B cell (primary cell): ENCODE data around the gene EHD4. TPM values are rescaled to one million over a fixed set of nuclear protein-coding genes. Genes with fewer than 3 reads are reported as not detected.
A peak's percentile ranks its signal among the peaks of the same experiment; 100 is the strongest.

Source experiments
- ATAC-seq: fragments of 200-7000 bp; cut with Tn5 transposase; one replicate; pipeline ENCODE4 v1.10.0; 2021; ENCODE audit warnings: low read depth, mild to moderate bottlenecking, moderate number of reproducible peaks, moderate library complexity
- CTCF ChIA-PET: fragments of 350-600 bp; sonication (Branson Sonifier 250); formaldehyde crosslinking; loops from one replicate; lab custom pipeline; 2021; ENCODE audit warnings: antibody characterized with exemption, inconsistent platforms; lab: Charles Lee
- POLR2A ChIA-PET: fragments of 350-600 bp; sonication (Branson Sonifier 250); formaldehyde crosslinking; loops from one replicate; lab custom pipeline; 2021; ENCODE audit warnings: antibody characterized with exemption; lab: Charles Lee
- DNase-seq: peaks from one replicate; pipeline ENCODE4 v3.0.0; 2013
- H2AFZ ChIP-seq: 2 replicates; pipeline ENCODE4 v1.6.1; 2012; ENCODE audit warnings: mild to moderate bottlenecking, low read depth, low read length; ENCODE audit not compliant: insufficient read depth, poor library complexity, severe bottlenecking
- H3K27ac ChIP-seq, 2 donors: 1 replicate in 1 of 2; 2 replicates in 1 of 2; pipeline ENCODE4 v1.5.1; 2012 to 2013; ENCODE audit warnings: low read length in 2 of 2, mild to moderate bottlenecking in 2 of 2, moderate library complexity in 1 of 2
- H3K27me3 ChIP-seq, 4 experiments: fragments of 200-600 bp in 1 of 4; sonication (generic) in 1 of 4; replicated peaks in 1 of 4; 1 replicate in 2 of 4; 2 replicates in 2 of 4; pipeline versions ENCODE4 v1.6.1 to v1.7.0; 2013 to 2016; ENCODE audit warnings: low read length in 3 of 4, mild to moderate bottlenecking in 2 of 4, mixed read lengths in 1 of 4, moderate library complexity in 1 of 4; ENCODE audit not compliant: insufficient read depth in 4 of 4, control insufficient read depth in 3 of 4; ENCODE audit errors: control extremely low read depth in 1 of 4
- H3K36me3 ChIP-seq, 2 experiments: replicated peaks in 1 of 2; 1 replicate in 1 of 2; 2 replicates in 1 of 2; pipeline versions ENCODE4 v1.6.1 to v1.7.1; 2013; ENCODE audit warnings: low read length in 1 of 2; ENCODE audit not compliant: insufficient read depth in 2 of 2, control insufficient read depth in 1 of 2; ENCODE audit errors: control extremely low read depth in 1 of 2, extremely low read depth in 1 of 2
- H3K4me1 ChIP-seq, 2 donors: fragments of 200-600 bp in 1 of 2; sonication (generic) in 1 of 2; 1 replicate in 1 of 2; 2 replicates in 1 of 2; pipeline versions ENCODE4 v1.5.1 to v1.6.1; 2013 to 2017; ENCODE audit warnings: low read length in 2 of 2; ENCODE audit not compliant: control insufficient read depth in 2 of 2, insufficient read depth in 2 of 2
- H3K4me2 ChIP-seq: replicated peaks from 2 replicates; pipeline ENCODE3; 2012; ENCODE audit warnings: mild to moderate bottlenecking, low read depth, low read length; ENCODE audit not compliant: poor library complexity, severe bottlenecking
- H3K4me3 ChIP-seq, 5 experiments: fragments of 200-600 bp in 1 of 5; sonication (generic) in 1 of 5; 1 replicate in 3 of 5; 2 replicates in 2 of 5; pipeline versions ENCODE4 v1.5.1 to v1.7.0; 2011 to 2016; ENCODE audit warnings: low read length in 4 of 5, mild to moderate bottlenecking in 4 of 5, low read depth in 2 of 5, control low read depth in 1 of 5, moderate library complexity in 1 of 5; ENCODE audit not compliant: insufficient read depth in 1 of 5; ENCODE audit errors: control extremely low read depth in 1 of 5, extremely low read depth in 1 of 5
- H3K79me2 ChIP-seq: fragments of 200-600 bp; sonication (generic); one replicate; pipeline ENCODE4 v1.6.0; 2016; ENCODE audit warnings: low read length; ENCODE audit not compliant: control insufficient read depth, insufficient read depth
- H3K9ac ChIP-seq: fragments of 200-600 bp; sonication (generic); 2 replicates; pipeline ENCODE4 v1.6.1; 2017; ENCODE audit warnings: mild to moderate bottlenecking, low read length, moderate library complexity
- H3K9me3 ChIP-seq, 3 donors: one replicate each; pipeline versions ENCODE4 v1.6.1 to v1.7.1; 2013; ENCODE audit warnings: low read length in 2 of 3; ENCODE audit not compliant: control insufficient read depth in 2 of 3, insufficient read depth in 1 of 3; ENCODE audit errors: control extremely low read depth in 1 of 3
- H4K20me1 ChIP-seq: 2 replicates; pipeline ENCODE4 v1.6.0; 2012; ENCODE audit warnings: mild to moderate bottlenecking, low read length; ENCODE audit not compliant: insufficient read depth, control insufficient read depth, poor library complexity, severe bottlenecking
- H3K27ac Mint-ChIP-seq: one replicate; pipeline ENCODE4 v1.8.0; 2021; ENCODE audit warnings: mixed read lengths
- H3K27me3 Mint-ChIP-seq: one replicate; pipeline ENCODE4 v1.8.0; 2021; ENCODE audit warnings: mixed read lengths
- H3K4me1 Mint-ChIP-seq: one replicate; pipeline ENCODE4 v1.8.0; 2021; ENCODE audit warnings: mixed read lengths
- H3K4me3 Mint-ChIP-seq: one replicate; pipeline ENCODE4 v1.8.0; 2021; ENCODE audit warnings: mixed read lengths
- H3K9me3 Mint-ChIP-seq: one replicate; pipeline ENCODE4 v1.8.0; 2022; ENCODE audit warnings: mixed read lengths; ENCODE audit not compliant: insufficient read depth
- CTCF ChIP-seq: fragments of 200-600 bp; IDR thresholded peaks from one replicate; pipeline ENCODE4 v1.8.0; 2022; ENCODE audit warnings: antibody characterized with exemption, mild to moderate bottlenecking
- EZH2 ChIP-seq: IDR thresholded peaks from 2 replicates; pipeline ENCODE4 v1.6.1; 2012; ENCODE audit warnings: borderline replicate concordance, low read depth, mild to moderate bottlenecking, moderate library complexity, low read length; ENCODE audit not compliant: insufficient read depth, poor library complexity, severe bottlenecking
- WGBS: methylation state at CpG from one replicate; pipeline ENCODE4 v1.1.5; 2013; ENCODE audit warnings: missing lambda C conversion rate; ENCODE audit not compliant: insufficient coverage; 5-methylcytosine and 5-hydroxymethylcytosine counted together
- intact Hi-C: fragments of 100-400 bp; cut with micrococcal nuclease; formaldehyde crosslinking; loops from one replicate; pipeline ENCODE4 v1.10.0; 2022
- polyA minus RNA-seq: library from RNA; depleted of rRNA, polyadenylated mRNA; stranded (reverse); fragments of >200 nt; gene quantifications from 2 replicates; pipeline ENCODE4 v1.2.3, GENCODE V29; 2012
- polyA plus RNA-seq: library from polyadenylated mRNA; depleted of rRNA; stranded (reverse); fragments of >200 nt; gene quantifications from 2 replicates; pipeline ENCODE4 v1.2.3, GENCODE V29; 2012
- total RNA-seq, 2 donors: library from RNA; stranded (reverse); fragments of 120-200 nt in 1 of 2; gene quantifications; 1 replicate in 1 of 2; 2 replicates in 1 of 2; pipeline versions ENCODE4 v1.2.3 to v1.2.4, GENCODE V29; 2013 to 2022

Gene EHD4
- total RNA-seq = 12.7 and 13.4 TPM in 2 replicates
- 5.8 TPM for total RNA-seq (2013)
- 3.1 and 8.6 TPM in 2 replicates for polyA plus RNA-seq
- 29.8 and 60.6 TPM in 2 replicates for polyA minus RNA-seq

- peak within 1 kb of the TSS; percentile 71 to 84 for H3K27ac ChIP-seq
- TF ChIP-seq EZH2 (no peak), CTCF (no peak)
- H3K4me2 ChIP-seq = peak within 1 kb of the TSS; percentile 90
- H3K4me3 Mint-ChIP-seq = peak within 1 kb of the TSS; percentile 90
- H3K4me1 ChIP-seq = peaks cover 42 to 43% of the 10 kb centered on the region in 2 donors
- H3K27me3 ChIP-seq = no peaks in the 10 kb centered on the region
- peak within 1 kb of the TSS; percentile 89 for H3K9ac ChIP-seq
- H3K36me3 ChIP-seq = no peaks in the 10 kb centered on the region
- no peaks in the 10 kb centered on the region for H3K9me3 ChIP-seq
- under 1% methylated on average over 67 of the region's 72 CpGs for WGBS
- H3K79me2 ChIP-seq = peaks cover 29% of the 10 kb centered on the region
- peaks cover 16% of the 10 kb centered on the region for H3K27me3 Mint-ChIP-seq
- peak within 1 kb of the TSS; percentile 85 for H2AFZ ChIP-seq
- no peaks in the 10 kb centered on the region for H3K9me3 Mint-ChIP-seq
- peak; percentile 87 for ATAC-seq
- H4K20me1 ChIP-seq = no peaks in the 10 kb centered on the region
- POLR2A ChIA-PET = interaction anchor here (1.0 to 1.5 kb wide), 2 partner anchors 14 to 67 kb away, joined by 3 read pairs; no protein-coding TSS in a partner anchor
- H3K4me1 Mint-ChIP-seq = peaks cover 47% of the 10 kb centered on the region
- peak within 1 kb of the TSS; percentile 62 to 95 (median 83) for H3K4me3 ChIP-seq
- intact Hi-C loops = loop anchor here (1.0 to 10.0 kb wide), 6 partner anchors 144 to 1278 kb away; partner anchors contain the start of genes GANC, JMJD7, MAPKBP1 and RAD51
- H3K27ac Mint-ChIP-seq = peak within 1 kb of the TSS; percentile 95
- peak; percentile 95 for DNase-seq
- CTCF ChIA-PET = interaction anchor here (0.7 to 2.9 kb wide), 10 partner anchors 9 to 199 kb away, joined by 3 to 11 read pairs (median 4); partner anchors contain the start of gene MAPKBP1
Measured at GRCh38 chr15:41972253-41973242, at the start of gene EHD4. Gene EHD4, minus strand, starts transcription at chr15:41972557. Its CDS starts 63 bp downstream, at chr15:41972494.
